AG04449 (cell line): Measurements from ENCODE around the gene SIM1.

Source experiments
- CTCF ChIA-PET: fragments of 350-600 bp; formaldehyde crosslinking; extraction: SDS; loops from one replicate; lab custom pipeline; 2021; ENCODE audit warnings: antibody characterized with exemption; lab: Yijun Ruan, JAX
- POLR2A ChIA-PET: fragments of 400-600, 350-600 bp; formaldehyde crosslinking; extraction: SDS; loops from one replicate; lab custom pipeline; 2020; ENCODE audit warnings: antibody characterized with exemption, inconsistent platforms; lab: Yijun Ruan, JAX
- DNase-seq: peaks from one replicate; pipeline ENCODE4 v3.0.0-alpha.2; 2010; ENCODE audit warnings: low read depth, low spot score
- H3K4me3 ChIP-seq: 2 replicates; pipeline ENCODE4 v1.5.1; 2011; ENCODE audit warnings: low read depth, mild to moderate bottlenecking, control low read depth, low read length
- CTCF ChIP-seq: IDR thresholded peaks from one replicate; pipeline ENCODE4 v1.5.1; 2011; ENCODE audit warnings: mild to moderate bottlenecking, moderate library complexity, low read length, control low read depth, inconsistent platforms; ENCODE audit not compliant: insufficient read depth; ENCODE audit errors: missing control alignments

The SIM1 gene

GRCh38 chr6:100349366-100349765 lies 115.4 kb downstream of the SIM1 start:
- ChIA-PET POLR2A (no interaction called here), CTCF (interaction anchor here (1.2 to 1.3 kb wide), 2 partner anchors 117 to 242 kb away, joined by 3 to 4 read pairs; no protein-coding TSS in a partner anchor)
- no peak overlapping the region for H3K4me3 ChIP-seq
- DNase-seq = no peak
- no peak for TF ChIP-seq CTCF

- CTCF ChIA-PET = interaction anchor here (0.8 to 1.2 kb wide), 3 partner anchors 60 to 480 kb away, joined by 3 to 4 read pairs (median 3); no protein-coding TSS in a partner anchor
- TF ChIP-seq CTCF = no peak
- DNase-seq = no peak
- no peak overlapping the region for H3K4me3 ChIP-seq
- POLR2A ChIA-PET = no interaction called here
These were observed 116.7 kb downstream of the SIM1 start for GRCh38 chr6:100347901-100348550.

- ChIA-PET CTCF (interaction anchor here (1.0 to 1.3 kb wide), 3 partner anchors 12 to 230 kb away, joined by 3 read pairs; no protein-coding TSS in a partner anchor), POLR2A (interaction anchor here (0.5 to 1.0 kb wide), 2 partner anchors 144 to 170 kb away, joined by 3 to 4 read pairs; no protein-coding TSS in a partner anchor)
- peak; percentile 65 for DNase-seq
- no peak overlapping the region for H3K4me3 ChIP-seq
- no peak for TF ChIP-seq CTCF
These were observed 117.9 kb downstream of the SIM1 start for GRCh38 chr6:100346828-100347227.

- POLR2A ChIA-PET = interaction anchor here (0.5 to 1.0 kb wide), 3 partner anchors 143 to 209 kb away, joined by 3 to 4 read pairs (median 4); no protein-coding TSS in a partner anchor
- CTCF ChIA-PET = interaction anchor here (1.0 to 1.3 kb wide), 3 partner anchors 12 to 229 kb away, joined by 3 read pairs; no protein-coding TSS in a partner anchor
- DNase-seq = no peak
- TF ChIP-seq CTCF = no peak
- no peak overlapping the region for H3K4me3 ChIP-seq
These were observed 118.5 kb downstream of the SIM1 start for GRCh38 chr6:100346203-100346602.

GRCh38 chr6:100344761-100345160 lies 120.0 kb downstream of the SIM1 start:
- no peak for DNase-seq
- ChIA-PET CTCF (interaction anchor here (1.5 kb wide), 1 partner anchor 319 kb away, joined by 4 read pairs; no protein-coding TSS in a partner anchor), POLR2A (no interaction called here)
- no peak for TF ChIP-seq CTCF
- no peak overlapping the region for H3K4me3 ChIP-seq

- CTCF ChIA-PET = interaction anchor here (1.5 kb wide), 1 partner anchor 320 kb away, joined by 4 read pairs; no protein-coding TSS in a partner anchor
- POLR2A ChIA-PET = no interaction called here
- no peak for TF ChIP-seq CTCF
- no peak overlapping the region for H3K4me3 ChIP-seq
- DNase-seq = no peak
These were observed 120.4 kb downstream of the SIM1 start for GRCh38 chr6:100344321-100344720.
